ENCODE data around the gene DUSP2. TPM values are rescaled to one million over a fixed set of nuclear protein-coding genes. Genes with fewer than 3 reads are reported as not detected.

DUSP2 gene
- total RNA-seq, 4 donors from 2014 or later = 14.0 to 21.1 (median 15.6) TPM

GRCh38 chr2:96114546-96114902, 30.7 kb downstream of the DUSP2 start:
- Histone ChIP-seq H3K4me3 (peak overlapping the region in 1 of 4 donors; percentile 61), H3K27me3 (peaks cover 0 to 45% of the 10 kb centered on the region in 2 donors)
- no peak for DNase-seq (ENCODE audit: low spot score in 2 of 2)

GRCh38 chr2:96113951-96114350, 31.3 kb downstream of the DUSP2 start:
- TF ChIP-seq CTCF (IDR thresholded peaks at IDR 0.05) (no peak), POLR2A (IDR thresholded peaks at IDR 0.05) (no peak), EP300 (IDR thresholded peaks at IDR 0.05) (no peak)
- Histone ChIP-seq H3K4me1 (peaks cover 0 to 26% (median 5%) of the 10 kb centered on the region in 4 donors), H3K36me3 (no peaks in the 10 kb centered on the region), H3K4me3 (peak overlapping the region in 1 of 4 donors; percentile 61), H3K9me3 (no peaks in the 10 kb centered on the region), H3K27ac (no peak overlapping the region), H3K27me3 (peaks cover 0 to 40% of the 10 kb centered on the region in 2 donors)
- 74 to 83% methylated on average over 17 of the region's 17 CpGs for WGBS, 2 donors
- no peak for DNase-seq (ENCODE audit: low spot score in 2 of 2)

More at GRCh38 chr2:96114546-96114902, 30.7 kb downstream of the DUSP2 start:
- 86 to 89% methylated on average over 13 of the region's 13 CpGs for WGBS, 2 donors
- Histone ChIP-seq H3K36me3 (no peaks in the 10 kb centered on the region), H3K9me3 (no peaks in the 10 kb centered on the region), H3K27ac (peak overlapping the region in 1 of 4 donors; percentile 28), H3K4me1 (peaks cover 0 to 21% (median 5%) of the 10 kb centered on the region in 4 donors)
- TF ChIP-seq CTCF (IDR thresholded peaks at IDR 0.05) (no peak), POLR2A (IDR thresholded peaks at IDR 0.05) (no peak), EP300 (IDR thresholded peaks at IDR 0.05) (no peak)

- 87 to 98% methylated on average over 6 to 7 of the region's 7 CpGs for WGBS, 2 donors
- DNase-seq (ENCODE audit: low spot score in 2 of 2) = no peak
- TF ChIP-seq EP300 (IDR thresholded peaks at IDR 0.05) (no peak), CTCF (IDR thresholded peaks at IDR 0.05) (no peak), POLR2A (IDR thresholded peaks at IDR 0.05) (no peak)
- peaks cover 0 to 33% of the 10 kb centered on the region in 2 donors for H3K27me3 ChIP-seq
- no peaks in the 10 kb centered on the region for H3K36me3 ChIP-seq
- no peak overlapping the region for H3K4me3 ChIP-seq
- H3K27ac ChIP-seq = no peak overlapping the region
- peaks cover 0 to 33% (median 5%) of the 10 kb centered on the region in 4 donors for H3K4me1 ChIP-seq
- no peaks in the 10 kb centered on the region for H3K9me3 ChIP-seq
Observed at GRCh38 chr2:96113367-96113677, 31.9 kb downstream of the DUSP2 start.

- no peak for DNase-seq (ENCODE audit: low spot score in 2 of 2)
- Histone ChIP-seq H3K9me3 (no peaks in the 10 kb centered on the region), H3K4me3 (no peak overlapping the region), H3K4me1 (peaks cover 0 to 35% (median 5%) of the 10 kb centered on the region in 4 donors), H3K27ac (no peak overlapping the region), H3K36me3 (no peaks in the 10 kb centered on the region), H3K27me3 (peaks cover 0 to 28% of the 10 kb centered on the region in 2 donors)
- no peak for TF ChIP-seq POLR2A (IDR thresholded peaks at IDR 0.05)
- 75 to 82% methylated on average over 9 of the region's 9 CpGs for WGBS, 2 donors
Observed at GRCh38 chr2:96112501-96113366, 32.5 kb downstream of the DUSP2 start.

GRCh38 chr2:96111823-96112500, 33.3 kb downstream of the DUSP2 start:
- TF ChIP-seq CTCF (IDR thresholded peaks at IDR 0.05) = no peak
- no peak for TF ChIP-seq POLR2A (IDR thresholded peaks at IDR 0.05)
- TF ChIP-seq EP300 (IDR thresholded peaks at IDR 0.05) = no peak
- no peak for DNase-seq (ENCODE audit: low spot score in 2 of 2)
- no peak overlapping the region for H3K27ac ChIP-seq
- H3K36me3 ChIP-seq = no peaks in the 10 kb centered on the region
- H3K4me3 ChIP-seq = no peak overlapping the region
- peaks cover 0 to 21% of the 10 kb centered on the region in 2 donors for H3K27me3 ChIP-seq
- no peaks in the 10 kb centered on the region for H3K9me3 ChIP-seq
- WGBS, 2 donors = 88% methylated on average over 7 of the region's 7 CpGs
- H3K4me1 ChIP-seq = peaks cover 0 to 29% (median 3%) of the 10 kb centered on the region in 4 donors
